K562 (cell line): ENCODE measurements around the gene RNASEH2C. TPM values are rescaled to one million over a fixed set of nuclear protein-coding genes. Genes with fewer than 3 reads are reported as not detected.

ENCODE experiments used
- GABPB1 ChIP-seq: sonication (generic); formaldehyde crosslinking; IDR thresholded peaks from 2 replicates; pipeline ENCODE4 v1.8.0; 2022; ENCODE audit warnings: mild to moderate bottlenecking, missing genetic modification reagents
- KLF13 ChIP-seq: fragments of 450-650 bp; IDR thresholded peaks from 2 replicates; pipeline ENCODE4 v1.6.1; 2016; ENCODE audit warnings: missing genetic modification characterization, low read depth, mild to moderate bottlenecking, missing compliant biosample characterization, moderate library complexity, borderline replicate concordance
- MCM2 ChIP-seq: fragments of 450-650 bp; IDR thresholded peaks from 2 replicates; pipeline ENCODE4 v1.6.1; 2017; ENCODE audit warnings: low read depth, mild to moderate bottlenecking
- NCOA6 ChIP-seq: fragments of 450-650 bp; IDR thresholded peaks from 2 replicates; pipeline ENCODE4 v1.6.1; 2017; ENCODE audit warnings: mild to moderate bottlenecking
- NFYB ChIP-seq: IDR thresholded peaks from 2 replicates; pipeline ENCODE4 v1.6.1; 2011; ENCODE audit warnings: mild to moderate bottlenecking, moderate library complexity; ENCODE audit not compliant: insufficient read length; ENCODE audit errors: extremely low read depth
- NRF1 ChIP-seq, 2 experiments: fragments of 450-650 bp; IDR thresholded peaks in 1 of 2; conservative IDR thresholded peaks in 1 of 2; 2 replicates each; pipeline ENCODE4 v1.6.1; 2014; ENCODE audit warnings: mild to moderate bottlenecking in 2 of 2
- TFAM ChIP-seq: fragments of 250-450 bp; sonication (Bioruptor Pico); conservative IDR thresholded peaks from 2 replicates; pipeline ENCODE4 v1.5.0; 2021; ENCODE audit warnings: mild to moderate bottlenecking, moderate library complexity
- ZNF197 ChIP-seq: fragments of 200-800 bp; sonication (Bioruptor generic); IDR thresholded peaks from 2 replicates; pipeline ENCODE4 v1.6.1; 2016; ENCODE audit warnings: low read depth, missing genetic modification characterization, missing compliant biosample characterization
- ZNF583 ChIP-seq: fragments of 250-450 bp; sonication (Bioruptor Pico); IDR thresholded peaks from 2 replicates; pipeline ENCODE4 v1.4.0; 2020
- polyA plus RNA-seq, 8 experiments: library from polyadenylated mRNA; depleted of rRNA in 4 of 8; stranded (reverse) in 5 of 8; unstranded in 3 of 8; fragments of >200 nt; fragmentation: Nextera tagmentation in 2 of 8; fragmentation: Illumina TruSeq in 1 of 8; extraction: Ambion mirVana in 2 of 8; extraction: Trizol in 1 of 8; gene quantifications; 2 replicates each; pipeline versions ENCODE4 v1.2.1 to v1.2.3, GENCODE V29; 2011 to 2014; ENCODE audit warnings: inconsistent platforms in 1 of 8, missing spikeins in 1 of 8
- total RNA-seq, 7 experiments: library from RNA; depleted of rRNA in 6 of 7; stranded (reverse); fragments of >200 nt in 6 of 7; fragmentation: Illumina TruSeq in 2 of 7; extraction: Trizol in 2 of 7; gene quantifications; 2 replicates each; pipeline versions ENCODE4 v1.2.1 to v1.2.3, GENCODE V29; 2011 to 2021; ENCODE audit warnings: low replicate concordance in 1 of 7
- TF ChIP-seq, protein P1 (sequence below): fragments of 250-450 bp; sonication (Bioruptor Pico); IDR thresholded peaks from 2 replicates; pipeline ENCODE4 v1.5.0; 2021; ENCODE audit warnings: mild to moderate bottlenecking, borderline replicate concordance
- TF ChIP-seq, protein P2 (sequence below): sonication (generic); formaldehyde crosslinking; IDR thresholded peaks from 2 replicates; pipeline ENCODE4 v1.8.0; 2022; ENCODE audit warnings: mild to moderate bottlenecking, missing genetic modification reagents, borderline replicate concordance
- TF ChIP-seq, protein P3 (sequence below): IDR thresholded peaks from 2 replicates; pipeline ENCODE4 v1.6.1; 2016; ENCODE audit warnings: missing genetic modification characterization, missing compliant biosample characterization
- TF ChIP-seq, protein P4 (sequence below): fragments of 200-800 bp; sonication (Bioruptor generic); IDR thresholded peaks from 2 replicates; pipeline ENCODE4 v1.6.1; 2016; ENCODE audit warnings: missing genetic modification characterization, missing compliant biosample characterization
- TF ChIP-seq, protein P5 (sequence below): fragments of 250-450 bp; sonication (Bioruptor Pico); IDR thresholded peaks from 2 replicates; pipeline ENCODE4 v1.8.0; 2021; ENCODE audit warnings: moderate library complexity, mild to moderate bottlenecking, inconsistent platforms

RNASEH2C gene
- total and polyA plus RNA-seq, 9 of the 15 experiments (the other 6 are each of a cell fraction or from before 2014, with no cell fraction given): 5.4 to 78.2 (median 15.6) TPM

DNA sequence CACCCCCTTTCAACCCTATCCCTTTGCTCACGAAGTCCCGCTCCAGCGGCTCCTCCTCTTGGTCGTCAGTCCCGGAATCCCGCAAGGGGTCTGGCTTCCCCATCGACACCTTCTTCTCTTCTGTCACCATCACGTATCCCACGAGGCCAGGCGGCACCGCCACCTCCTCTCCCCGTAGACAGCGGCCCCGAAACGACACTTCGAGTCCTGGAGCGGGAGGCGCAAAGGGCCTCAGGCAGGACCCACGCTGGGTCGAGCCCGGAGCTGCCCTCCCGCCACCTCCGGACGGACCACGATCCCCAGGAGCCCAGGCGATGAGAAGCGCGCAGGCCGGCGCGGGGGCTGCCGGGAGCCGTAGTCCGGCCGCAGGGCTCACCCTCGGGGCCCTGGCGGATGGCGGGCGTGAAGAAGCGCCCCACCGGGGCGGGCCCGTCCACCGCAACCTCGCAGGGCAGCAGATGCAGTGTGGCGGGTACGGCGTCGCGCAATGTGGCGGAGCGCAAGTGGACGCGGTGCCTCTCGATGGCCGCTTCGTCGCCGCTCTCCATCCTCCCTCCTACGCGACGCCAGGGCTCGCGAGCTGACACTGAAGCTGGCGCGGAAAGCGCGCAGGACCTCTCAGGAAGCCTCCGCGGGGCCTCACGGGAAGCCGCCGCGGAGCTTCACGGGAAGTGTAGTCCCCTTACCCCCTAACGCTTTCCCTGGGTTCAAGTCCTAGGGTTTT is at the start of gene RNASEH2C (continued):
- TF ChIP-seq, protein P1, sequence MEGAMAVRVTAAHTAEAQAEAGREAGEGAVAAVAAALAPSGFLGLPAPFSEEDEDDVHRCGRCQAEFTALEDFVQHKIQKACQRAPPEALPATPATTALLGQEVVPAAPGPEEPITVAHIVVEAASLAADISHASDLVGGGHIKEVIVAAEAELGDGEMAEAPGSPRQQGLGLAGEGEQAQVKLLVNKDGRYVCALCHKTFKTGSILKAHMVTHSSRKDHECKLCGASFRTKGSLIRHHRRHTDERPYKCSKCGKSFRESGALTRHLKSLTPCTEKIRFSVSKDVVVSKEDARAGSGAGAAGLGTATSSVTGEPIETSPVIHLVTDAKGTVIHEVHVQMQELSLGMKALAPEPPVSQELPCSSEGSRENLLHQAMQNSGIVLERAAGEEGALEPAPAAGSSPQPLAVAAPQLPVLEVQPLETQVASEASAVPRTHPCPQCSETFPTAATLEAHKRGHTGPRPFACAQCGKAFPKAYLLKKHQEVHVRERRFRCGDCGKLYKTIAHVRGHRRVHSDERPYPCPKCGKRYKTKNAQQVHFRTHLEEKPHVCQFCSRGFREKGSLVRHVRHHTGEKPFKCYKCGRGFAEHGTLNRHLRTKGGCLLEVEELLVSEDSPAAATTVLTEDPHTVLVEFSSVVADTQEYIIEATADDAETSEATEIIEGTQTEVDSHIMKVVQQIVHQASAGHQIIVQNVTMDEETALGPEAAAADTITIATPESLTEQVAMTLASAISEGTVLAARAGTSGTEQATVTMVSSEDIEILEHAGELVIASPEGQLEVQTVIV (CRISPR knock-in tag): no peak
- TF ChIP-seq, protein P2, sequence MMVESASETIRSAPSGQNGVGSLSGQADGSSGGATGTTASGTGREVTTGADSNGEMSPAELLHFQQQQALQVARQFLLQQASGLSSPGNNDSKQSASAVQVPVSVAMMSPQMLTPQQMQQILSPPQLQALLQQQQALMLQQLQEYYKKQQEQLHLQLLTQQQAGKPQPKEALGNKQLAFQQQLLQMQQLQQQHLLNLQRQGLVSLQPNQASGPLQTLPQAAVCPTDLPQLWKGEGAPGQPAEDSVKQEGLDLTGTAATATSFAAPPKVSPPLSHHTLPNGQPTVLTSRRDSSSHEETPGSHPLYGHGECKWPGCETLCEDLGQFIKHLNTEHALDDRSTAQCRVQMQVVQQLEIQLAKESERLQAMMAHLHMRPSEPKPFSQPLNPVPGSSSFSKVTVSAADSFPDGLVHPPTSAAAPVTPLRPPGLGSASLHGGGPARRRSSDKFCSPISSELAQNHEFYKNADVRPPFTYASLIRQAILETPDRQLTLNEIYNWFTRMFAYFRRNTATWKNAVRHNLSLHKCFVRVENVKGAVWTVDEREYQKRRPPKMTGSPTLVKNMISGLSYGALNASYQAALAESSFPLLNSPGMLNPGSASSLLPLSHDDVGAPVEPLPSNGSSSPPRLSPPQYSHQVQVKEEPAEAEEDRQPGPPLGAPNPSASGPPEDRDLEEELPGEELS (CRISPR knock-in tag): no peak
- TF ChIP-seq, protein P3, sequence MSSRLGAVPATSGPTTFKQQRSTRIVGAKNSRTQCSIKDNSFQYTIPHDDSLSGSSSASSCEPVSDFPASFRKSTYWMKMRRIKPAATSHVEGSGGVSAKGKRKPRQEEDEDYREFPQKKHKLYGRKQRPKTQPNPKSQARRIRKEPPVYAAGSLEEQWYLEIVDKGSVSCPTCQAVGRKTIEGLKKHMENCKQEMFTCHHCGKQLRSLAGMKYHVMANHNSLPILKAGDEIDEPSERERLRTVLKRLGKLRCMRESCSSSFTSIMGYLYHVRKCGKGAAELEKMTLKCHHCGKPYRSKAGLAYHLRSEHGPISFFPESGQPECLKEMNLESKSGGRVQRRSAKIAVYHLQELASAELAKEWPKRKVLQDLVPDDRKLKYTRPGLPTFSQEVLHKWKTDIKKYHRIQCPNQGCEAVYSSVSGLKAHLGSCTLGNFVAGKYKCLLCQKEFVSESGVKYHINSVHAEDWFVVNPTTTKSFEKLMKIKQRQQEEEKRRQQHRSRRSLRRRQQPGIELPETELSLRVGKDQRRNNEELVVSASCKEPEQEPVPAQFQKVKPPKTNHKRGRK (tag): peak; percentile 43; the same call in 1 of the 2 replicates
- TF ChIP-seq KLF13 (no peak), NRF1 (conservative IDR thresholded peaks at IDR 0.05 in 1 of 2, IDR thresholded peaks at IDR 0.05 in 1 of 2) (peak; percentile 84 to 87), MCM2 (no peak), NFYB (no peak), GABPB1 (CRISPR knock-in tag) (peak; percentile 87), NCOA6 (no peak), ZNF583 (CRISPR knock-in tag) (no peak), TFAM (CRISPR knock-in tag) (no peak), ZNF197 (CRISPR knock-in tag) (0 out of 2 replicates have a peak, but pooled peaks have one; percentile 43)
- TF ChIP-seq, protein P4, sequence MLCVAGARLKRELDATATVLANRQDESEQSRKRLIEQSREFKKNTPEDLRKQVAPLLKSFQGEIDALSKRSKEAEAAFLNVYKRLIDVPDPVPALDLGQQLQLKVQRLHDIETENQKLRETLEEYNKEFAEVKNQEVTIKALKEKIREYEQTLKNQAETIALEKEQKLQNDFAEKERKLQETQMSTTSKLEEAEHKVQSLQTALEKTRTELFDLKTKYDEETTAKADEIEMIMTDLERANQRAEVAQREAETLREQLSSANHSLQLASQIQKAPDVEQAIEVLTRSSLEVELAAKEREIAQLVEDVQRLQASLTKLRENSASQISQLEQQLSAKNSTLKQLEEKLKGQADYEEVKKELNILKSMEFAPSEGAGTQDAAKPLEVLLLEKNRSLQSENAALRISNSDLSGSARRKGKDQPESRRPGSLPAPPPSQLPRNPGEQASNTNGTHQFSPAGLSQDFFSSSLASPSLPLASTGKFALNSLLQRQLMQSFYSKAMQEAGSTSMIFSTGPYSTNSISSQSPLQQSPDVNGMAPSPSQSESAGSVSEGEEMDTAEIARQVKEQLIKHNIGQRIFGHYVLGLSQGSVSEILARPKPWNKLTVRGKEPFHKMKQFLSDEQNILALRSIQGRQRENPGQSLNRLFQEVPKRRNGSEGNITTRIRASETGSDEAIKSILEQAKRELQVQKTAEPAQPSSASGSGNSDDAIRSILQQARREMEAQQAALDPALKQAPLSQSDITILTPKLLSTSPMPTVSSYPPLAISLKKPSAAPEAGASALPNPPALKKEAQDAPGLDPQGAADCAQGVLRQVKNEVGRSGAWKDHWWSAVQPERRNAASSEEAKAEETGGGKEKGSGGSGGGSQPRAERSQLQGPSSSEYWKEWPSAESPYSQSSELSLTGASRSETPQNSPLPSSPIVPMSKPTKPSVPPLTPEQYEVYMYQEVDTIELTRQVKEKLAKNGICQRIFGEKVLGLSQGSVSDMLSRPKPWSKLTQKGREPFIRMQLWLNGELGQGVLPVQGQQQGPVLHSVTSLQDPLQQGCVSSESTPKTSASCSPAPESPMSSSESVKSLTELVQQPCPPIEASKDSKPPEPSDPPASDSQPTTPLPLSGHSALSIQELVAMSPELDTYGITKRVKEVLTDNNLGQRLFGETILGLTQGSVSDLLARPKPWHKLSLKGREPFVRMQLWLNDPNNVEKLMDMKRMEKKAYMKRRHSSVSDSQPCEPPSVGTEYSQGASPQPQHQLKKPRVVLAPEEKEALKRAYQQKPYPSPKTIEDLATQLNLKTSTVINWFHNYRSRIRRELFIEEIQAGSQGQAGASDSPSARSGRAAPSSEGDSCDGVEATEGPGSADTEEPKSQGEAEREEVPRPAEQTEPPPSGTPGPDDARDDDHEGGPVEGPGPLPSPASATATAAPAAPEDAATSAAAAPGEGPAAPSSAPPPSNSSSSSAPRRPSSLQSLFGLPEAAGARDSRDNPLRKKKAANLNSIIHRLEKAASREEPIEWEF (CRISPR knock-in tag): no peak
- TF ChIP-seq, protein P5, sequence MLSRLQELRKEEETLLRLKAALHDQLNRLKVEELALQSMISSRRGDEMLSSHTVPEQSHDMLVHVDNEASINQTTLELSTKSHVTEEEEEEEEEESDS (CRISPR knock-in tag): no peak
